H1 (cell line): ENCODE measurements around the gene TBC1D3B.
"Not testable (repeated sequence)": the region's sequence is repeated elsewhere in the genome, so short reads cannot be mapped to it uniquely, and the experiment has no call there.

ENCODE experiments used
- ATF3 ChIP-seq: IDR thresholded peaks from 2 replicates; pipeline ENCODE4 v1.6.1; 2011; ENCODE audit warnings: low read depth, mild to moderate bottlenecking, low read length; ENCODE audit not compliant: insufficient read depth
- BCL11A ChIP-seq, 2 experiments: IDR thresholded peaks; one replicate each; pipeline ENCODE4 v1.6.1; 2011; ENCODE audit warnings: low read depth in 2 of 2, low read length in 2 of 2, mild to moderate bottlenecking in 2 of 2
- CBX5 ChIP-seq: fragments of 300-800, 300-1000 bp; sonication (generic); IDR thresholded peaks from 2 replicates; pipeline ENCODE4 v1.7.1; 2016; ENCODE audit warnings: antibody characterized with exemption, low read length, low read depth
- CTCF ChIP-seq, 3 experiments: IDR thresholded peaks; 1 replicate in 2 of 3; 2 replicates in 1 of 3; pipeline versions ENCODE4 v1.5.1 to v1.6.1; 2011; ENCODE audit warnings: low read length in 3 of 3, mild to moderate bottlenecking in 3 of 3, inconsistent platforms in 2 of 3, low read depth in 1 of 3, moderate library complexity in 1 of 3; ENCODE audit not compliant: insufficient read depth in 1 of 3; ENCODE audit errors: control extremely low read depth in 1 of 3
- EZH2 ChIP-seq: fragments of 200-600 bp; sonication (generic); IDR thresholded peaks from 2 replicates; pipeline ENCODE4 v1.7.1; 2012; ENCODE audit warnings: low read depth, mild to moderate bottlenecking, moderate library complexity, low read length, inconsistent platforms; ENCODE audit not compliant: severe bottlenecking
- NRF1 ChIP-seq: IDR thresholded peaks from 2 replicates; pipeline ENCODE4 v1.6.1; 2011; ENCODE audit warnings: mild to moderate bottlenecking, low read depth, low read length, improper control_type of control experiment
- POLR2A ChIP-seq, 2 experiments: IDR thresholded peaks; 1 replicate in 1 of 2; 2 replicates in 1 of 2; pipeline ENCODE4 v1.6.1; 2011; ENCODE audit warnings: low read depth in 2 of 2, low read length in 2 of 2, mild to moderate bottlenecking in 2 of 2; ENCODE audit errors: control extremely low read depth in 1 of 2
- TBP ChIP-seq: IDR thresholded peaks from 2 replicates; pipeline ENCODE4 v1.6.1; 2011; ENCODE audit warnings: low read depth, low read length, improper control_type of control experiment
- USF2 ChIP-seq: IDR thresholded peaks from 2 replicates; pipeline ENCODE4 v1.6.1; 2011; ENCODE audit warnings: low read length, improper control_type of control experiment

GRCh38 chr17:36206486-36206821 lies 30.0 kb upstream of the TBC1D3B start:
- TF ChIP-seq CTCF (IDR thresholded peaks at IDR 0.05; ENCODE audit: control extremely low read depth in 1 of 3, insufficient read depth in 1 of 3, low read depth in 1 of 3, low read length in 3 of 3); TBP; BCL11A (IDR thresholded peaks at IDR 0.05; ENCODE audit: low read depth in 2 of 2, low read length in 2 of 2); USF2; ATF3; EZH2; CBX5; POLR2A (IDR thresholded peaks at IDR 0.05; ENCODE audit: control extremely low read depth in 1 of 2, low read depth in 2 of 2, low read length in 2 of 2); NRF1: not testable (repeated sequence)
